Mucosa of stomach (tissue), 1 donor: ENCODE results near the gene LRRC59.

Source experiments
- H3K27me3 ChIP-seq: one replicate; pipeline ENCODE4 v1.7.0; 2013; ENCODE audit warnings: mild to moderate bottlenecking, low read length; ENCODE audit not compliant: control insufficient read depth, insufficient read depth
- H3K36me3 ChIP-seq: one replicate; pipeline ENCODE4 v1.7.0; 2013; ENCODE audit warnings: low read length; ENCODE audit not compliant: control insufficient read depth, insufficient read depth
- H3K4me1 ChIP-seq: one replicate; pipeline ENCODE4 v1.7.0; 2013; ENCODE audit warnings: mild to moderate bottlenecking, low read length; ENCODE audit not compliant: control insufficient read depth, insufficient read depth
- H3K4me3 ChIP-seq: one replicate; pipeline ENCODE4 v1.7.0; 2013; ENCODE audit warnings: low read length
- H3K9ac ChIP-seq: one replicate; pipeline ENCODE4 v1.7.0; 2013; ENCODE audit warnings: mild to moderate bottlenecking, low read length, moderate library complexity
- H3K9me3 ChIP-seq: one replicate; pipeline ENCODE4 v1.7.0; 2013; ENCODE audit warnings: mild to moderate bottlenecking, low read length, moderate library complexity; ENCODE audit not compliant: control insufficient read depth
- donor health status: Pancreatic carcinoma.

The LRRC59 gene

GRCh38 chr17:50397111-50397918 lies at the start of gene LRRC59:
TSS of gene LRRC59 (minus strand) at chr17:50397523. CDS start at chr17:50397317, 206 bp downstream.
- no peaks in the 10 kb centered on the region for H3K9me3 ChIP-seq
- peaks cover 9% of the 10 kb centered on the region for H3K4me1 ChIP-seq
- peaks cover 4% of the 10 kb centered on the region for H3K36me3 ChIP-seq
- peak within 1 kb of the TSS; percentile 99 for H3K4me3 ChIP-seq
- no peaks in the 10 kb centered on the region for H3K27me3 ChIP-seq
- H3K9ac ChIP-seq, result peak within 1 kb of the TSS; percentile 96

- peaks cover 61% of the 10 kb centered on the region for H3K4me1 ChIP-seq
- no peak overlapping the region for H3K4me3 ChIP-seq
- H3K9ac ChIP-seq, result no peak overlapping the region
- H3K9me3 ChIP-seq, result no peaks in the 10 kb centered on the region
- H3K36me3 ChIP-seq, result no peaks in the 10 kb centered on the region
- H3K27me3 ChIP-seq, result no peaks in the 10 kb centered on the region
These were observed 48.5 kb upstream of the LRRC59 start for GRCh38 chr17:50445730-50446325.

GRCh38 chr17:50444841-50445715 lies 47.8 kb upstream of the LRRC59 start:
- no peaks in the 10 kb centered on the region for H3K27me3 ChIP-seq
- no peaks in the 10 kb centered on the region for H3K9me3 ChIP-seq
- H3K4me1 ChIP-seq, result peaks cover 68% of the 10 kb centered on the region
- no peak overlapping the region for H3K4me3 ChIP-seq
- no peak overlapping the region for H3K9ac ChIP-seq
- no peaks in the 10 kb centered on the region for H3K36me3 ChIP-seq

- H3K9me3 ChIP-seq, result no peaks in the 10 kb centered on the region
- H3K27me3 ChIP-seq, result no peaks in the 10 kb centered on the region
- no peak overlapping the region for H3K4me3 ChIP-seq
- peaks cover 74% of the 10 kb centered on the region for H3K4me1 ChIP-seq
- no peaks in the 10 kb centered on the region for H3K36me3 ChIP-seq
- no peak overlapping the region for H3K9ac ChIP-seq
These were observed 46.2 kb upstream of the LRRC59 start for GRCh38 chr17:50443505-50443974.

- H3K4me1 ChIP-seq, result peaks cover 54% of the 10 kb centered on the region
- no peaks in the 10 kb centered on the region for H3K9me3 ChIP-seq
- peak overlapping the region; percentile 29 for H3K9ac ChIP-seq
- H3K36me3 ChIP-seq, result no peaks in the 10 kb centered on the region
- no peaks in the 10 kb centered on the region for H3K27me3 ChIP-seq
- H3K4me3 ChIP-seq, result no peak overlapping the region
These were observed 43.8 kb upstream of the LRRC59 start for GRCh38 chr17:50440838-50441829.

- Histone ChIP-seq H3K27me3 (no peaks in the 10 kb centered on the region), H3K4me1 (peaks cover 48% of the 10 kb centered on the region), H3K9ac (peak overlapping the region; percentile 29), H3K4me3 (no peak overlapping the region), H3K9me3 (no peaks in the 10 kb centered on the region), H3K36me3 (no peaks in the 10 kb centered on the region)
These were observed 43.0 kb upstream of the LRRC59 start for GRCh38 chr17:50440172-50440837.

- Histone ChIP-seq H3K4me3 (no peak overlapping the region), H3K36me3 (no peaks in the 10 kb centered on the region), H3K4me1 (peaks cover 39% of the 10 kb centered on the region), H3K27me3 (no peaks in the 10 kb centered on the region), H3K9ac (no peak overlapping the region), H3K9me3 (no peaks in the 10 kb centered on the region)
These were observed 41.7 kb upstream of the LRRC59 start for GRCh38 chr17:50439008-50439407.

GRCh38 chr17:50437409-50437808 lies 40.1 kb upstream of the LRRC59 start:
- no peak overlapping the region for H3K4me3 ChIP-seq
- no peaks in the 10 kb centered on the region for H3K36me3 ChIP-seq
- H3K27me3 ChIP-seq, result no peaks in the 10 kb centered on the region
- no peak overlapping the region for H3K9ac ChIP-seq
- H3K9me3 ChIP-seq, result no peaks in the 10 kb centered on the region
- peaks cover 24% of the 10 kb centered on the region for H3K4me1 ChIP-seq

- Histone ChIP-seq H3K4me1 (peaks cover 26% of the 10 kb centered on the region), H3K27me3 (no peaks in the 10 kb centered on the region), H3K9me3 (no peaks in the 10 kb centered on the region), H3K36me3 (no peaks in the 10 kb centered on the region), H3K9ac (no peak overlapping the region), H3K4me3 (no peak overlapping the region)
These were observed 34.9 kb upstream of the LRRC59 start for GRCh38 chr17:50432125-50432762.

- Histone ChIP-seq H3K9me3 (no peaks in the 10 kb centered on the region), H3K36me3 (no peaks in the 10 kb centered on the region), H3K9ac (no peak overlapping the region), H3K4me3 (no peak overlapping the region), H3K27me3 (no peaks in the 10 kb centered on the region), H3K4me1 (peaks cover 36% of the 10 kb centered on the region)
These were observed 33.7 kb upstream of the LRRC59 start for GRCh38 chr17:50430821-50431618.
